VCaP (cell line): Measurements from ENCODE around the gene ABCA12.
A peak's percentile ranks its signal among the peaks of the same experiment; 100 is the strongest.

Experiments
- H3K27ac ChIP-seq: fragments of 450-650 bp; 2 replicates; pipeline ENCODE4 v1.5.1; 2017
- TF ChIP-seq, protein P1 (sequence below): fragments of 450-650 bp; conservative IDR thresholded peaks from 2 replicates; pipeline ENCODE4 v1.5.1; 2017; ENCODE audit warnings: mild to moderate bottlenecking, moderate library complexity

ABCA12 gene

DNA sequence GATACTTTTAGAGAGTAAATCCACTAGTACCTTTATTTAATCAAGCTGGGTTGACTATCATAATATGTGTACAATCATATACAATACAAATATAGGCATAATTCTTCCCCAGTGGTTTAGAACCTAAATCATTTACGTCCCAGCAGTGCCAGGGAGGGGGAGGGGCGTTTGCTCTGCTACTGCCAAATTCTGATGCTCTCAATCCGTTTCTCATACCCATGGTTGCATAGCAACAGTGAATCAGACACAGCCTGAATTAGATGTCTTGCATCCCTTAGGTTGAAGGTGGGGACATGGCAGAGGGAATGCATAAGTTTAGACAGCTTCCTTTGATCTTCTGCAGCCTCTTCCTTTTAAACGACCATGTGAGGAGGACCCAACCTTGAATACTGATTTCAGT lies 135.4 kb downstream of the ABCA12 start:
- peak overlapping the region; percentile 18; the same call in 1 of the 2 replicates for H3K27ac ChIP-seq
- TF ChIP-seq, protein P1, sequence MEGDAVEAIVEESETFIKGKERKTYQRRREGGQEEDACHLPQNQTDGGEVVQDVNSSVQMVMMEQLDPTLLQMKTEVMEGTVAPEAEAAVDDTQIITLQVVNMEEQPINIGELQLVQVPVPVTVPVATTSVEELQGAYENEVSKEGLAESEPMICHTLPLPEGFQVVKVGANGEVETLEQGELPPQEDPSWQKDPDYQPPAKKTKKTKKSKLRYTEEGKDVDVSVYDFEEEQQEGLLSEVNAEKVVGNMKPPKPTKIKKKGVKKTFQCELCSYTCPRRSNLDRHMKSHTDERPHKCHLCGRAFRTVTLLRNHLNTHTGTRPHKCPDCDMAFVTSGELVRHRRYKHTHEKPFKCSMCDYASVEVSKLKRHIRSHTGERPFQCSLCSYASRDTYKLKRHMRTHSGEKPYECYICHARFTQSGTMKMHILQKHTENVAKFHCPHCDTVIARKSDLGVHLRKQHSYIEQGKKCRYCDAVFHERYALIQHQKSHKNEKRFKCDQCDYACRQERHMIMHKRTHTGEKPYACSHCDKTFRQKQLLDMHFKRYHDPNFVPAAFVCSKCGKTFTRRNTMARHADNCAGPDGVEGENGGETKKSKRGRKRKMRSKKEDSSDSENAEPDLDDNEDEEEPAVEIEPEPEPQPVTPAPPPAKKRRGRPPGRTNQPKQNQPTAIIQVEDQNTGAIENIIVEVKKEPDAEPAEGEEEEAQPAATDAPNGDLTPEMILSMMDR, result no peak

DNA sequence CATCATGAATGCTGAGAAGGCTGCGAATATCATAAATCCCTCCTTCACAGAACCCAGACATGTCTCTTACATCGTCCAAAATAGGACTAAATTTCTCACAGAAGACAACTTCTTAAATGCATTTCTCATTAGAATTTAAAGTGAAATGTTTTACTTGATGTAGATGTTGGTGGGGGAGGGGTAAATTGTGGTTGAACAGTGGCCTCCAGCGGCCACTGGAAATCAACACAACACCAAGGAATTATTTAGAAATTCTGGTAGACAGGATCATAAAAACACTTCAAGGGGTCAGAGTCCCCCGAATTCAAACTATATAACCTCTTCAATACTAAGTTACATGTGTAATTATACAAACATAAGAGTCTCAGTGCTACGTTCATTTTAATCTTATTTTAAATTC lies 135.9 kb downstream of the ABCA12 start:
- H3K27ac ChIP-seq, result peak overlapping the region; percentile 18; the same call in 1 of the 2 replicates
- TF ChIP-seq, protein P1, result peak; percentile 75

DNA sequence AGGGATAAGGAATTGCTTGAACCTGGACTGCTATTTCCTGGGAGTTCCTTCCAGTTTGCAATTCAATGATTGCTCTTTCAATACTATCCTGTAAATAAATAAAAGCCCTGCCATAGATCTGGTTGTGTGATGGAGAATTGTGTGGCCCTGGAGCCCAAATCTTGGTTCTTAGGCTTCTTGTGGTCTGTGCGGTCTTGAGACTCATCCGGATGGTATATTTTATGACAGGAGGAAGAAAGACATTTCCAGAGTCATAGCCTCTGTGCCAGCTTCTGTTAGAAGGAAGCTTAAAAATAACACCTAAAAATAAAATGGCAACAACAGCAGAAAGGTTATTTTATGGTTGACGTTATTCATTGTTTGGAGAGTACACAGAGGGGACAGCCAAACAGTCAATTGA lies 137.7 kb downstream of the ABCA12 start:
- H3K27ac ChIP-seq, result no peak overlapping the region
- TF ChIP-seq, protein P1, result no peak

DNA sequence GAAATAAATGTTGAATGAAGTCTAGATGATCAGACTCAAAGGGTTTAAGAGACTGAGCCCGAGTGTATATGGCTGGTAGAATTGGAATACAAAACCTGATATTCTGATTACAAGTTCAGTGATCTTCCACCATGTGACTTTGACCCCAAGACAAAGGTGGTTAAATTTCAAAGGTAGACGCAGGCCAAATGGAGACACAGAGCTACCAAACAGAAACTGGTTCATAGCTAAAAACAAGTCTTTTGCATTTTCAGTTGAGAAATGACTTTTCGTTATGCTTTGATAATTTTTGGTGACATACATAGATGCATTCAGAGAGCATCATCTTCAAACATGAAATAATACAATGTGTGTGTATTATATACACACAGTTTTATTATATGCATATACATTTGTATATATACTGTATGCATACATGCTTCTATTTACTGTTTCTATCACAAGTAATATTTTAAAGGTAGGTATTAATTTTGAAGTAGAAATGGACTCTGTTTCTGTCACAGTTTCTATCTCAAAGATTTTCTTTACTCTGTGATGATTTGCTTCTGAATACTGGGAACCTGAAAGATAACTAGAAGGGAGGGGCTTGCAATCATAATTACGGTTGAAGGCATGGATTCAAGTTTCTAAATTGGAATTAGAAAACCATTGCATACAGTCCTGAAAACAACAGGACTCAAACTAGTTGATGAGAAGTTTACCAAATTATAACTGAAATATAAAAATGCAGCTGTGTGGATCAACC lies 142.3 kb downstream of the ABCA12 start:
- TF ChIP-seq, protein P1, result no peak
- no peak overlapping the region for H3K27ac ChIP-seq

DNA sequence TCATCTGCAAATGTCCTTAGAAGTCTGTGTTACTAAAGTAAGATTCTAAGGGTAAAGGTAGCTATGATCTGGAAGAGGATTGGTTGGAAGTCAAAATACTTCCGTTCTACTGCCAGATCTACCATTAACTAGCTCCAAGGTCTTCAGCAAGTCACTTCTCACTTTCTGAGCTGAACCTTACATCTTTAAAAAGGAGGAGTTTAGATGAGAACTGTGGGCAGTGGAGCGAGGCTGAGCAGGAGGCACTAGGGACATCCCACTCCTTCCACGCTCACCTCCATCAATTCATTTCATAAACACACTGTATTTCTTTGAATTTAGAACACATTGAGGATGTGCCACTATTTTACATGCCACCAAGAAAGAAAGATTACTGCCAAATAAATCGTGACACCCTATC lies 143.0 kb downstream of the ABCA12 start:
- no peak overlapping the region for H3K27ac ChIP-seq

DNA sequence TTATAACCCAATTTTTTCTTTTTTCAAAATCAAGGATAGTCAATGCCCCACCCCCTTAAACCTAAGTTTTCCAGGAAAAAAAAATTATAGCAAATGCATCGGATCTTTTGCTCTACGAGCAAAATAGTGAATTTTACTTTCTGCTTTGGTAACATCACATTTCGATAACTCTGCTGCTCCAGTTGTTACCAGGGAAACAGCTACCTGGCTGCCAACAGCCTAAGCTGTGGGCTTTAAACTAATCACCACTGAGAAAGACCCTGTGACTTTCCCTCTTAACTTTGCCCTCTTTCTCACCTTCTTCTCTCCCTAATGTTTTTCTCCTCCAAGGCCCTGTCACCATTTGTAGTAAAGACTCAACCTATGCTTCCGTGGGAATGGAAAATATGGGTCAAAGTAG lies 145.5 kb downstream of the ABCA12 start:
- TF ChIP-seq, protein P1, result no peak
- no peak overlapping the region for H3K27ac ChIP-seq

More for the DNA sequence above, 143.0 kb downstream of the ABCA12 start:
- TF ChIP-seq, protein P1, result no peak

DNA sequence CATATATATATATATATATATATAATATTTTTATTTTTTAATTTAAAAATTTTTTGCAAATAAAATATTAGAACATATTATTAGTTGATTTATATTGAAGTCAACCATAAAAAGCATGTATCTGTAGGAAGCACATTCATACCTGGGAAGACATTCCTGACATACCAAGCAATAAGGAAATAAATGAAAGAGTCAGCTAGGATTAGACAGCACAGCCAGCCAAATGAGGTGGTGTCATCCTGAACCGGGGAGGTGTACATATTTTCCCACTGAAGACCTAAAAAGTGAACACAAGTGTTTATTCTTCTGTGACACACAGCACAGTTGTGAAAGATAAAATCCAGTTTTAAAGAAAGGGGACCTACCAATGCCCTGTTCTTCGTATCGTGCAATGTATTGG lies 149.2 kb downstream of the ABCA12 start:
- TF ChIP-seq, protein P1, result no peak
- no peak overlapping the region for H3K27ac ChIP-seq
